ENCODE measurements around the gene STAT5B.

Gene STAT5B

DNA sequence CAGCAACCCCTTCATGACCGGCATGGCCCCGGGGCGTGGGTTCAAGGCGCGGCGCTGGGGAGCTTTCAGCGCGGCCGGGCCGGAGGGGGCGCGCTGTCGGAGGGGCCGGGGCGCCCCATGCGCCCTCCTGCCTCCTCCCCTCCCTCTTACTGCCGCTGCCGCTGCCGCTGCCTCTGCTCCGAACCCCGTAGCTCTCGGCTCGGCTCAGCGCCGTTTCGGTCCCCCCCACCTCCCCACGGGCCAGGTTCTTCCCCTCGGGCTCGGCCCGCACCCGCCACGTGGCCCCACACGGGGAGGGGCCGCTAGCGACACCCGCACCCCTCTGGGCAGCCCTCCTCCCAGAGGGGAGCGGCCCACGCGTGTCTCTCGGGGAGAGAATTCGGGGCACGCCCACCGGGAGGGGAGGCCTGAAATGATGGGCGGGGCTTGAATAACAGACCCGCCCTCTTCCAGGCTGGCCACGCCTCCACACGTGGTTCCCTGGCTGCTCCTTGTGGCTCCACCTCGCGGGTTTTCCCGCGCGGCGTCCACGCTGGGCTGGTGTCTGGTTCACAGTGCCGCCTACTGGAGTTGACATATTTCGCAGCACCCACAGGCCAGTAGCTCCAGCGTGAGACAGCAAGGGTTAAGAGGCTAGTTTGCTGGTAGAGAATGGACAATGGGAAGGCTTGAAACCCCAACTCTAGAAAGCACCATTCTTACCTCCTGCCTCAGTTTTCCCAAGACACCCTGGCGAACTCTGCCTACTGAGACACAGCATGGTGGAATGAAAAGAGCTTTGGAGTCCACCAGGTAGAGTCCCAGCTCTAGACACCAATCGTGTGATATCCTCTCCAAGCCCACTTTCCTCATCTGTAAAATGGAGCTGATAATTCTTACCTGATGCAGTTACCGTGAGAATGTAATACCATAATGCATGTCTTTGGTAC is 95.0 kb downstream of the STAT5B start, which contains the start of gene KCNH4:
Gene KCNH4 (minus strand): TSS at position 221 of the 929 bp plus-strand sequence. CDS start 197 bp downstream, at position 24.
- no peaks in the 10 kb centered on the region for H3K36me3 ChIP-seq (ENCODE audit: control insufficient read depth, insufficient read depth, low read length)
- no peak within 1 kb of the TSS for H3K27ac ChIP-seq (ENCODE audit: insufficient read depth, low read length, poor library complexity, severe bottlenecking)
- DNase-seq, result peak; percentile 80 to 89 (median 86)
- peak within 1 kb of the TSS; percentile 53 for H3K4me3 ChIP-seq (ENCODE audit: insufficient read depth, low read depth, low read length, poor library complexity, severe bottlenecking)
- no peaks in the 10 kb centered on the region for H3K27me3 ChIP-seq (replicated peaks; ENCODE audit: control insufficient read depth, insufficient read depth, low read length, poor library complexity, severe bottlenecking)
- H3K9me3 ChIP-seq (ENCODE audit: control insufficient read depth, low read length), result no peaks in the 10 kb centered on the region
- H3K4me1 ChIP-seq (ENCODE audit: control insufficient read depth, insufficient read depth, low read length, poor library complexity, severe bottlenecking), result peaks cover 41% of the 10 kb centered on the region

DNA sequence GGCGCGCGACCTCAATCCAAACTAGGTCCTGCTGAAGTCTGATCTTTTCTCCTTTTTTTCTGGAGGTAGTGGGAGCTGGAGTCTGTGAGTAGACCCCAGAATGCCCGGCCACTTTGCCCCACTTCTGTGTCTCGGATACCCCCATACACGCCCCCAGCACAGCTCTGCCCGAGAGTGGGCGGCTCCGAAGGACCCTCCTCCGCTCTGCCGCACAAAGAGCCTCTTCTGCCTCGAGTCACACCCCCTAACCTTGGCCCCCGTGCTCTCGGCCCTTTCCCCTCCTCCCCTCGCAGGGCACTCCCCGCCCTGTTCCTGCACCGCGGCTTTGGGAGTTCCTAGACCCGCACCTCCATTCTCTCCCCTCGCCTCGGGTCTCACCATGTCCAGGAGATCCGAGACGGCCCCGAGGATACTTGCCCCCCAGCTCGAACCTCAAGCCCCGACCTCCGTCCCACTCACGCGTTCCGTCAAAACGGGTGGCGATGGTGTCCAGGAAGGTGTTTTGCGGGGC is 95.7 kb downstream of the STAT5B start:
- Histone ChIP-seq H3K4me3 (ENCODE audit: insufficient read depth, low read depth, low read length, poor library complexity, severe bottlenecking) (peak overlapping the region; percentile 53), H3K9me3 (ENCODE audit: control insufficient read depth, low read length) (no peaks in the 10 kb centered on the region), H3K27me3 (replicated peaks; ENCODE audit: control insufficient read depth, insufficient read depth, low read length, poor library complexity, severe bottlenecking) (no peaks in the 10 kb centered on the region), H3K27ac (ENCODE audit: insufficient read depth, low read length, poor library complexity, severe bottlenecking) (no peak overlapping the region), H3K4me1 (ENCODE audit: control insufficient read depth, insufficient read depth, low read length, poor library complexity, severe bottlenecking) (peaks cover 41% of the 10 kb centered on the region), H3K36me3 (ENCODE audit: control insufficient read depth, insufficient read depth, low read length) (no peaks in the 10 kb centered on the region)
- DNase-seq, result no peak

DNA sequence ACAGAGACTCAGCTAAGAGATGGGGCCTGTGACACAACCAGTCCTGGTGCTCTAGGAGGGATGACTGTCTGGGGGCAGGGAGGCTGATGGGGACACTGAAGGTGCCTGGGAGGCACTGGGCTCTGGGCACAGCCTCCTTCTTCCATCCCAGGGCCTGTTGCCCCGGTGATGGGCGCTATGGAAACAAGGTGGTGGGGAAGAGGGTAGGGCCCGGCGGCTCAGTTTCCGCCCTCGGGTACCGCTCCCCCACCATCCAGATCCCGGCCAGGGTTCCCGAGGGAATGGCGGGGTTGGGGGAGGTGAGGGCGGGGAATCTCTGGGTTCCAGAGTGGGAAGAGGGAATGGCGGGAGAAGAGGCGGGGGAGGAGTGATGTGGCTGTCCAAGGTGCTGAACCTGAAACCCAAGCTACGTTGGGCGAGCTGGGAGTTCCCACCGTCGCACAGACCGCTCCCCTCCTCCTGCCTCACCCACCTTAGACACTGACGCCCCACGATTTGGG is 96.2 kb downstream of the STAT5B start:
- no peak for DNase-seq
- H3K4me1 ChIP-seq (ENCODE audit: control insufficient read depth, insufficient read depth, low read length, poor library complexity, severe bottlenecking), result peaks cover 41% of the 10 kb centered on the region
- no peak overlapping the region for H3K27ac ChIP-seq (ENCODE audit: insufficient read depth, low read length, poor library complexity, severe bottlenecking)
- H3K27me3 ChIP-seq (replicated peaks; ENCODE audit: control insufficient read depth, insufficient read depth, low read length, poor library complexity, severe bottlenecking), result no peaks in the 10 kb centered on the region
- H3K4me3 ChIP-seq (ENCODE audit: insufficient read depth, low read depth, low read length, poor library complexity, severe bottlenecking), result no peak overlapping the region
- no peaks in the 10 kb centered on the region for H3K9me3 ChIP-seq (ENCODE audit: control insufficient read depth, low read length)
- no peaks in the 10 kb centered on the region for H3K36me3 ChIP-seq (ENCODE audit: control insufficient read depth, insufficient read depth, low read length)

DNA sequence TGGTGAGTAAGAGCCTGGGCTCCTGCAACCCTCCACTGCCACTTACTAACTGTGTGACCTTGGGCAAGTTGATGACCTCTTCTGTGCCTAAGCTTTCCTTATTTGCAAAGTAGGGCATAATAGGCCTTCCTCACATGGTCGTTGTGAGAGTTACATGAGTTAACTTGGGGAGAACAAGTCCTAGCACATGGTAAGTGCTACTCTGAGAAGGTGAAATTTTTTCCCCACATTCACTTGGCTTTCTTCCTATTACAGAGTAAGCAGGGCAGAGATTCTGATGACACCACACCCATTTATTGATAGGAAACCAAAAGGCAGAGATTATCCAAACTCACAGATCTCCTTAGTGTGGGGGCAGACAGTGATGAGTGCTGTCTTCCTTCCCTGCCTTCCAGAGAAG is 96.9 kb downstream of the STAT5B start:
- Histone ChIP-seq H3K4me1 (ENCODE audit: control insufficient read depth, insufficient read depth, low read length, poor library complexity, severe bottlenecking) (peaks cover 36% of the 10 kb centered on the region), H3K27me3 (replicated peaks; ENCODE audit: control insufficient read depth, insufficient read depth, low read length, poor library complexity, severe bottlenecking) (no peaks in the 10 kb centered on the region), H3K4me3 (ENCODE audit: insufficient read depth, low read depth, low read length, poor library complexity, severe bottlenecking) (no peak overlapping the region), H3K27ac (ENCODE audit: insufficient read depth, low read length, poor library complexity, severe bottlenecking) (no peak overlapping the region), H3K9me3 (ENCODE audit: control insufficient read depth, low read length) (no peaks in the 10 kb centered on the region), H3K36me3 (ENCODE audit: control insufficient read depth, insufficient read depth, low read length) (no peaks in the 10 kb centered on the region)
- no peak for DNase-seq

DNA sequence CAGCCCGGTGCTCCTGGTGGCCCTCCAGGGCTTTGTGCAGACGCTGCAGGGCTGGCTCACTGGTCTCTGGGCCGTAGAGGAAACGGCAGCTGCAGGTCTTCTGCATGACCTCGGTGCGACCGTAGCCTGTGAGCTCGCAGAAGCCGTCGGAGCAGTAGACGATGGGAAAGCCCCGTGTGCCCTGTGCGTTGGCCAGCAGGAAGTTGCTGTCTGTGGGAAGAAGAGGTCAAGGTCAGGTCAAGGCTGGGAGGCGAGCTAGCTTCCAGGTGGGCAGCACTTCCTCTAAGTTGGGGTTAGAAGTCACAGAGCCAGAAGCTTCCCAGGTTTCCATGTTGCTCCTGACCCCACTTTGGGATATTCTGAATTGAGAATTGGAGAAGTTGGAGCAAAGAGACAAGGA is 97.4 kb downstream of the STAT5B start:
- Histone ChIP-seq H3K36me3 (ENCODE audit: control insufficient read depth, insufficient read depth, low read length) (no peaks in the 10 kb centered on the region), H3K4me3 (ENCODE audit: insufficient read depth, low read depth, low read length, poor library complexity, severe bottlenecking) (no peak overlapping the region), H3K27ac (ENCODE audit: insufficient read depth, low read length, poor library complexity, severe bottlenecking) (no peak overlapping the region), H3K27me3 (replicated peaks; ENCODE audit: control insufficient read depth, insufficient read depth, low read length, poor library complexity, severe bottlenecking) (no peaks in the 10 kb centered on the region), H3K9me3 (ENCODE audit: control insufficient read depth, low read length) (no peaks in the 10 kb centered on the region), H3K4me1 (ENCODE audit: control insufficient read depth, insufficient read depth, low read length, poor library complexity, severe bottlenecking) (peaks cover 34% of the 10 kb centered on the region)
- peak in 2 of 3 donors; percentile 29 to 39 for DNase-seq

DNA sequence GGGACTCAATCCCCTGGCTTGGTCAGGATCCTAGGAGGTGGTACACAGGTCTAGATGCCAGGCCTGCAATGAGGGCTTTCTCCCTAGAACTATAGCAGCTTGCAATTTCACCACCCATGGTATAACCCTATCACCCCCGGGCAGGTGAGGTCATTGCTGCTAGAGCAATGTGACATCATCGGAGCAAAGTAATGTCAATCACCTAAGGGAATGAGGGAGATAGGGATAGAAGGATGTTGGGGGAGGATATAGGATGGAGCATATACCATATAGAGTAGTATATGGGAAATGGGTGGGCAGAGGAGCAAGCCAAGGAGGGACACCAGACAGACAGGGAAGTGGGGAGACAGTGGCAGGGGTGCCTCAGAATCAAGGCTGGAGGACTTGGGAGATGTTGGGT is 98.5 kb downstream of the STAT5B start:
- DNase-seq, result no peak
- no peaks in the 10 kb centered on the region for H3K27me3 ChIP-seq (replicated peaks; ENCODE audit: control insufficient read depth, insufficient read depth, low read length, poor library complexity, severe bottlenecking)
- H3K4me3 ChIP-seq (ENCODE audit: insufficient read depth, low read depth, low read length, poor library complexity, severe bottlenecking), result no peak overlapping the region
- H3K4me1 ChIP-seq (ENCODE audit: control insufficient read depth, insufficient read depth, low read length, poor library complexity, severe bottlenecking), result peaks cover 26% of the 10 kb centered on the region
- H3K36me3 ChIP-seq (ENCODE audit: control insufficient read depth, insufficient read depth, low read length), result no peaks in the 10 kb centered on the region
- no peaks in the 10 kb centered on the region for H3K9me3 ChIP-seq (ENCODE audit: control insufficient read depth, low read length)
- no peak overlapping the region for H3K27ac ChIP-seq (ENCODE audit: insufficient read depth, low read length, poor library complexity, severe bottlenecking)

DNA sequence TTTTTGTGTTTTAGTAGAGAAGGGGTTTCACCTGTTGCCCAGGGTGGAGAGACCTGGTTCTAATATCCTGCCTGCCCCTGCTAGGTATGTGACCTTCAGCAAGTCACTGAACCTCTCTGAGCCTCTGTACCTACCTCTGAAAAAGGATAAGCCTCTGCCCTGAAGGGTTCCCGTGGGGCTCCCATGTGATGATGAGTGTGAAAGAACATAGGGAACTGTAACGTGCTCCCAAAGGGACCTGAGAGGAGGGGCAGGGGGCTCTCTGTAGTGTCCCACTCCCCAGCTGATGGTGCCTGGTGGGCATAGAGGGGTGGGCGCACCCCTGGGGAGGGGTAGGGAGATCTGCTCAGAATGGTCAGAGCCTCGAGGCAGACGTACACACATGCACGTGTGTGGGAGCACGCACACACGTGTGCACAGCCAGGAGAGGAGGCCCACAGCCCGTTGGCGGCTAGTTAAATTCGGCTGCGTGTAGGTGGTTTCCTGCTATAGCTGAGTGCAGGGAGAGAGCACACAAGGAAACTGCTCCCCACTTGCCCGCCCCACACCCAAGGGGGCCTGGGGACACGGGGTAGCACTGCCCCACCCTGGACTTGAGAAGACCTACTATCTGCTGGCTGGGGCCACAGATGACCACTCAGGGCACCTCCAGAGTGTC is 101.9 kb downstream of the STAT5B start:
- peaks cover 8% of the 10 kb centered on the region for H3K4me1 ChIP-seq (ENCODE audit: control insufficient read depth, insufficient read depth, low read length, poor library complexity, severe bottlenecking)
- no peaks in the 10 kb centered on the region for H3K27me3 ChIP-seq (replicated peaks; ENCODE audit: control insufficient read depth, insufficient read depth, low read length, poor library complexity, severe bottlenecking)
- no peaks in the 10 kb centered on the region for H3K36me3 ChIP-seq (ENCODE audit: control insufficient read depth, insufficient read depth, low read length)
- no peak overlapping the region for H3K27ac ChIP-seq (ENCODE audit: insufficient read depth, low read length, poor library complexity, severe bottlenecking)
- H3K4me3 ChIP-seq (ENCODE audit: insufficient read depth, low read depth, low read length, poor library complexity, severe bottlenecking), result no peak overlapping the region
- no peak for DNase-seq
- H3K9me3 ChIP-seq (ENCODE audit: control insufficient read depth, low read length), result no peaks in the 10 kb centered on the region

DNA sequence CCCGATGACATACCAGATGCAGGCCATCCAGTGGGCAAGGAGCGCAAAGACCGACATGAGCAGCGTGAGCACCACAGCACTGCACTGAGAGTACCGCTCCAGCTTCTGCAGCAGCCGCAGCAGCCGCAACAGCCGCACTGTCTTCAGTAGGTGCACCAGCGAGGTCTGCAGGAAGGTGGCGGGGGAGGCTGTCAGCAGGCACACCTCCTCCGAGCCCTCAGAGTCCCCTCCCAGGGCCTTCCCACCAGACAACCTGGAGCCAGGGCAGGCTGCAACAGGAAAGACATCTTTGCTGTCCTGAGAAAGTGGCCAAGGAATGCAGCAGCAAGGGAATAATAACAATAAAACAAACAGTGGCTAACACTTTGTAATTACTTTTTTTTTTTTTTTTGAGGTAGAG is 104.4 kb downstream of the STAT5B start:
- no peaks in the 10 kb centered on the region for H3K9me3 ChIP-seq (ENCODE audit: control insufficient read depth, low read length)
- no peaks in the 10 kb centered on the region for H3K27me3 ChIP-seq (replicated peaks; ENCODE audit: control insufficient read depth, insufficient read depth, low read length, poor library complexity, severe bottlenecking)
- no peaks in the 10 kb centered on the region for H3K36me3 ChIP-seq (ENCODE audit: control insufficient read depth, insufficient read depth, low read length)
- H3K4me1 ChIP-seq (ENCODE audit: control insufficient read depth, insufficient read depth, low read length, poor library complexity, severe bottlenecking), result no peaks in the 10 kb centered on the region
- DNase-seq, result no peak
- no peak overlapping the region for H3K27ac ChIP-seq (ENCODE audit: insufficient read depth, low read length, poor library complexity, severe bottlenecking)
- H3K4me3 ChIP-seq (ENCODE audit: insufficient read depth, low read depth, low read length, poor library complexity, severe bottlenecking), result no peak overlapping the region

DNA sequence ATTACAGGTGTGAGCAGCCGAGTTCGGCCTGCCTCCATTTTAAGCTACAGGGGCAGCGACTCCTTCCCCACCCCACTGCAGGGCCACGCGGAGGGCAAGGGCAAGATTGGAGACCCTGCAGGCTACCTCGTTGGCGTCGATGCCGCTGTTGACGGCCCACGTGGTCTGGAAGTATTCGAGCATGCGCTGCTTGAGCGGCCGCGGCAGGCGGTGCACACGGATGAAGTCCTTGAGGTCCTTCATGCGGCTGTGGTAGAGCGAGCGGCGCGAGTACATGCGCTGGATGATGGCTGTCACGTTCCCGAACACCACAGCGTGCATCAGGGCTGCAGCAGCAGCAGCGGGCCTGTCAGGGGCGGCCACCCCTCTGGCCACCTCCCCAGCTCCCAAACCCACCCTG is 106.8 kb downstream of the STAT5B start:
- DNase-seq, result no peak
- no peak overlapping the region for H3K27ac ChIP-seq (ENCODE audit: insufficient read depth, low read length, poor library complexity, severe bottlenecking)
- no peaks in the 10 kb centered on the region for H3K27me3 ChIP-seq (replicated peaks; ENCODE audit: control insufficient read depth, insufficient read depth, low read length, poor library complexity, severe bottlenecking)

DNA sequence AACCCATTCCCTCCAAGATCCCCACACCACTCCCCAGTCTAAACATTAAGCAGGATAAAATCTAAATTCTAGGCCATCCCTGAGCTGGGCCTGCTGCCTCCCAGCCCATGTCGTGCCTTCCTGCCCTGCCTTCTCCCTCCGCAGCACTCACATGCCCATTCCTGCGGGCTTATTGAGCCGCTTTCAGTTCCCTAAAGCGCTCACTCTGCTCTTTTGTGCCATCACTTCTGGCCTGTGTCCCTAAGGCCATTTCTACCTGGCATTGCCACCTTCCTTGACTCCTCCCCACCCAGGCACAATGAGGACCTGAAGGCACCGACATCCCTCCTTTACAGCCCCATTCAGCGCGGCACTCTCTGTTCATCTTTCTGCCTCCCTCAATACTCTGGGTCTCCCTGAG is 108.4 kb downstream of the STAT5B start:
- H3K4me1 ChIP-seq (ENCODE audit: control insufficient read depth, insufficient read depth, low read length, poor library complexity, severe bottlenecking), result no peaks in the 10 kb centered on the region
- no peaks in the 10 kb centered on the region for H3K9me3 ChIP-seq (ENCODE audit: control insufficient read depth, low read length)
- no peaks in the 10 kb centered on the region for H3K36me3 ChIP-seq (ENCODE audit: control insufficient read depth, insufficient read depth, low read length)
- no peaks in the 10 kb centered on the region for H3K27me3 ChIP-seq (replicated peaks; ENCODE audit: control insufficient read depth, insufficient read depth, low read length, poor library complexity, severe bottlenecking)
- H3K4me3 ChIP-seq (ENCODE audit: insufficient read depth, low read depth, low read length, poor library complexity, severe bottlenecking), result no peak overlapping the region
- no peak for DNase-seq
- H3K27ac ChIP-seq (ENCODE audit: insufficient read depth, low read length, poor library complexity, severe bottlenecking), result no peak overlapping the region

More for the DNA sequence above, 106.8 kb downstream of the STAT5B start:
- Histone ChIP-seq H3K36me3 (ENCODE audit: control insufficient read depth, insufficient read depth, low read length) (no peaks in the 10 kb centered on the region), H3K4me1 (ENCODE audit: control insufficient read depth, insufficient read depth, low read length, poor library complexity, severe bottlenecking) (no peaks in the 10 kb centered on the region), H3K9me3 (ENCODE audit: control insufficient read depth, low read length) (no peaks in the 10 kb centered on the region), H3K4me3 (ENCODE audit: insufficient read depth, low read depth, low read length, poor library complexity, severe bottlenecking) (no peak overlapping the region)

All from effector memory CD4-positive, alpha-beta T cell (primary cell).